T follicular helper cell (primary cell): Measurements from ENCODE around the gene CDH12.
"Not testable (repeated sequence)": the region's sequence is repeated elsewhere in the genome, so short reads cannot be mapped to it uniquely, and the experiment has no call there.

Experiments used
- DNase-seq: peaks from one replicate; pipeline ENCODE4 v3.0.0-alpha.2; 2020; ENCODE audit warnings: low read depth

CDH12 gene

GRCh38 chr5:22649074-22649473, 204.1 kb downstream of the CDH12 start:
- DNase-seq: no peak

- DNase-seq: no peak
Observed at GRCh38 chr5:22644859-22645258, 208.3 kb downstream of the CDH12 start.

- no peak for DNase-seq
Observed at GRCh38 chr5:22643356-22643755, 209.8 kb downstream of the CDH12 start.

GRCh38 chr5:22631683-22632082, 221.5 kb downstream of the CDH12 start:
- DNase-seq: no peak

GRCh38 chr5:22627029-22627428, 226.1 kb downstream of the CDH12 start:
- no peak for DNase-seq

- no peak for DNase-seq
Observed at GRCh38 chr5:22625451-22625850, 227.7 kb downstream of the CDH12 start.

- no peak for DNase-seq
Observed at GRCh38 chr5:22621084-22621483, 232.1 kb downstream of the CDH12 start.

- DNase-seq: no peak
Observed at GRCh38 chr5:22615964-22616363, 237.2 kb downstream of the CDH12 start.

- no peak for DNase-seq
Observed at GRCh38 chr5:22614486-22615094, 238.6 kb downstream of the CDH12 start.

GRCh38 chr5:22612928-22613327, 240.2 kb downstream of the CDH12 start:
- DNase-seq: no peak

- DNase-seq: no peak
Observed at GRCh38 chr5:22611327-22611726, 241.8 kb downstream of the CDH12 start.

- not testable (repeated sequence) for DNase-seq
Observed at GRCh38 chr5:22607498-22607897, 245.6 kb downstream of the CDH12 start.

- DNase-seq: no peak
Observed at GRCh38 chr5:22605473-22605872, 247.7 kb downstream of the CDH12 start.

- DNase-seq: no peak
Observed at GRCh38 chr5:22604711-22605110, 248.4 kb downstream of the CDH12 start.

GRCh38 chr5:22598796-22599195, 254.3 kb downstream of the CDH12 start:
- DNase-seq: no peak

- DNase-seq: no peak
Observed at GRCh38 chr5:22596404-22596970, 256.7 kb downstream of the CDH12 start.

- DNase-seq: no peak
Observed at GRCh38 chr5:22594491-22594890, 258.7 kb downstream of the CDH12 start.

GRCh38 chr5:22593592-22593991, 259.6 kb downstream of the CDH12 start:
- DNase-seq: no peak

GRCh38 chr5:22591461-22591860, 261.7 kb downstream of the CDH12 start:
- DNase-seq: no peak

GRCh38 chr5:22590677-22591268, 262.4 kb downstream of the CDH12 start:
- DNase-seq: no peak

GRCh38 chr5:22577711-22578110, 275.4 kb downstream of the CDH12 start:
- DNase-seq: no peak

- no peak for DNase-seq
Observed at GRCh38 chr5:22577006-22577405, 276.1 kb downstream of the CDH12 start.

- no peak for DNase-seq
Observed at GRCh38 chr5:22572941-22573340, 280.2 kb downstream of the CDH12 start.

GRCh38 chr5:22567983-22568382, 285.2 kb downstream of the CDH12 start:
- no peak for DNase-seq
